ENCODE data around the gene ACTN3. TPM values are rescaled to one million over a fixed set of nuclear protein-coding genes. Genes with fewer than 3 reads are reported as not detected.
"Not testable (repeated sequence)": the region's sequence is repeated elsewhere in the genome, so short reads cannot be mapped to it uniquely, and the experiment has no call there.

ACTN3 gene
- 1.1 TPM for polyA plus RNA-seq (ENCODE audit: insufficient read length)
- long read RNA-seq, donor 1: 0 reads
- long read RNA-seq, donor 2: 0 reads
- long read RNA-seq, donor 3, partial matches to known transcripts: 0 of 2 reads
- long read RNA-seq, donor 3, other reads (novel, unspliced or antisense): 0 of 2 reads
- long read RNA-seq, donor 4: 0 reads
- long read RNA-seq, donor 5: 0 reads
- long read RNA-seq, donor 6: 0 reads
- long read RNA-seq, donor 7, partial matches to known transcripts: 0 of 1 reads
- long read RNA-seq, donor 7, other reads (novel, unspliced or antisense): 0 of 1 reads
- long read RNA-seq, donor 8: 0 reads

DNA sequence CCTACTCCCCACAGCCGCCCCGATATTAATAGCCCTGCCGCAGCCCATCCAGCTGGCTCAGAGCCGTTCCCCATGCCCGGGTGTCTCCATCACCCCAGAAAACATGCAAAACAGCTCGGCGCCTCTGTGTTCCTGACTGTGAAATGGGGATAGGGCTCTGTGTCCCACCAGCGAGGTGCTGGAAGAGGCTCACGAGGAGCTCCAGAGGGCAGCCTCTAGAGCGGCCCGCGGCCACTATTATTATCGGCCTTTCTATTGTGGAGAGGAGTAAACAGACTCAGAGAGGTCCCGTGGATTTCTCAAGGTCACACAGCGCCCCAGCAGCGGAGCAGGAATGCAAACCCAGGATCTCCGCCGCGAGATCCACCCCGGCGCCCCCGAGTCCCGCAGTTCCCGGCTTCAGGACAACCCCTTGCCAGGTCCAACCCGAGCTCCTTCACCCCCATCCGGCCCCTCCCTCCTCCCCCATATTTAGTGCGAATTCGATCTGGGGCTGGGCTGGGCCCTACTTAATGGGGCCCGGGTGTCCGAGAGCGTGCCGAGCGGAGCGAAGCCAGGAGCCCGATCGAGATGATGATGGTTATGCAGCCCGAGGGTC lies at the start of gene ACTN3:
Gene ACTN3 (plus strand): TSS at position 536 of the 598 bp plus-strand sequence. CDS start 35 bp downstream, at position 571.
- DNase-seq: no peak

- no peak for DNase-seq
These were observed 49.5 kb upstream of the ACTN3 start for GRCh38 chr11:66497206-66497605.

GRCh38 chr11:66498506-66498905 lies 48.2 kb upstream of the ACTN3 start:
- DNase-seq: no peak

GRCh38 chr11:66505276-66505816 lies 41.4 kb upstream of the ACTN3 start:
- no peak for DNase-seq

DNA sequence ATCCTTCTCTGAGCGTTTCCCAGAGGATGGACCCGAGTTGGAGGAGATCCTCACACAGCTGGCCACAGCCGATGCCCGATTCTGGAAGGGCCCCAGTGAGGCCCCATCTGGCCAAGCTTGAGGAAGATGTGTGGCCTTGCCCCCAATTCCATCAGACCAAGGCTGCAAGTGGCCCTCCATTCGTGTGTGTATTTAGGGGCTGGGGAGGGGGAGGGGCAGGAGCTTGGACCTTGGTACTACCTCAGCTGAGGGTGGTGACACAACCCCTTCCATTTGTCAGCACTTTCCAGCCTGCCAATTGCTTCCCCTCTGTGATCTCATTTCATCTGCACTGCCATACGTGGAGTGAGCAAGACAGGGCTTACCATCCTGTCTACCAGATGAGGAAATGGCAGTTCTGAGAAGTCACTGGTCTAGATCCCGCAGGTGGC lies 37.6 kb upstream of the ACTN3 start:
- no peak for DNase-seq

DNA sequence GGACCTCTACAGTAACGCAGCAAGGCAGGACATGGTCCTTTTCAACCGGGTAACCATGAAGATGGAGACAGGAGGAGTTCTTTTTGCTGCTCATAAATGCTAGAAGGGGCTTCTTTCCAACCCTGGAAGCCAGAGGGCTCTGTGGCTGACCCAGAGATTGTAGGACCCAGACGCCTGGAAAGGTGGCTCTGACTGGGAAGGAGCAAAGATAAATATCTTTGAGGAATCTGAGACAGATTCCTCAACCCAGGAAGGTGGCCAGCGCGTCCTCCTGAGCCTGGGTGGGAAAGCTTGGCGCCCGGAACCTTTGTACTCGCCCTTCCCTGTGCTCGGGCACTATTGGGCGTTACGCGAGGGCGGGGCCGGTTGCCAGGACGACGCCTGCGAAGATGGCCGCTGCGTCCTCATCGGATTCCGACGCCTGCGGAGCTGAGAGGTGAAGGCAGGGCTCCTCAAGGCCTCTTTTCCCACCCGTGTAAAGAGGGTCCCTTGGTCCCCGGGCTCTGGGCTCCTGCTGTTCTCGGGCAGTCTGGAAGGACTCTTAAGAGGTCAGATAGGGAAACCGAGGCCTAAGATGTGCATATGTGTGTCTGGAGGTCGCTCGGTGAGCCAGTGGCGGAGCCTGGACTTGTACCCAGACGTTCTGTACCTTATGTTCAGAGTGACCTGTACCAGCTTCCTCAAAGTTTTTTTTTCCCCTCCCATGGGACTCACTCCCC lies 36.3 kb upstream of the ACTN3 start, which contains the start of gene BBS1:
Gene BBS1 (plus strand): TSS at position 365 of the 719 bp plus-strand sequence. CDS start 25 bp downstream, at position 390.
- DNase-seq: peak; percentile 81

DNA sequence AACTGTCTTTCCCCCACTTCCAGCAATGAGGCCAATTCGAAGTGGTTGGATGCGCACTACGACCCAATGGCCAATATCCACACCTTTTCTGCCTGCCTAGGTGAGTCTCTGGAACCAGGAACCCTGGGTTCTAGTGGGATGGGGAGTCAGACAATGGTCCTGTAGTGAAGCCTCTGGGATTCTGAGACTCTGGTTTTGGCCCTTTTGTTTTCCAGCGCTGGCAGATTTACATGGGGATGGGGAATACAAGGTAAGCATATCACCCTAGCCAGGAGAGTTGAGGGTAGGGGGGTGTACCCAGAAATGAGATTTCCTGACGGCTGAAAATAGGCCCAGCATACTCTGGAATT lies 35.7 kb upstream of the ACTN3 start:
- no peak for DNase-seq

DNA sequence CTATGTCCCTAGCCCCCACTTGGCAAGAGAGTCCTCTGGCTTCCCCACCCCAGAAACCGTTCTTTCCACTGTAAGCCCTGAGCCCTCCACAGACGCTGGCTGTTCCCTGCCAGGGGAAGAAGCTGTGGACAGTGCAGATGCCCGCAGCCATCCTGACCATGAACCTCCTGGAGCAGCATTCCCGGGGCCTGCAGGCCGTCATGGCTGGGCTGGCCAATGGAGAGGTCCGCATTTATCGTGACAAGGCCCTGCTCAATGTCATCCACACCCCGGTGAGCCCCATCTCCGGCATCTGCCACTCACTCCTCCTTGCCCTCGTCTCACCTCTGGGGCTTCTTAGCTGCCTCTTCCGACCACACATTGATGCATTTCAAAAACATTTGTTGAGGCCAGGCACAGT lies 23.1 kb upstream of the ACTN3 start:
- DNase-seq: no peak

GRCh38 chr11:66524304-66525040 lies 22.2 kb upstream of the ACTN3 start:
- DNase-seq: no peak

DNA sequence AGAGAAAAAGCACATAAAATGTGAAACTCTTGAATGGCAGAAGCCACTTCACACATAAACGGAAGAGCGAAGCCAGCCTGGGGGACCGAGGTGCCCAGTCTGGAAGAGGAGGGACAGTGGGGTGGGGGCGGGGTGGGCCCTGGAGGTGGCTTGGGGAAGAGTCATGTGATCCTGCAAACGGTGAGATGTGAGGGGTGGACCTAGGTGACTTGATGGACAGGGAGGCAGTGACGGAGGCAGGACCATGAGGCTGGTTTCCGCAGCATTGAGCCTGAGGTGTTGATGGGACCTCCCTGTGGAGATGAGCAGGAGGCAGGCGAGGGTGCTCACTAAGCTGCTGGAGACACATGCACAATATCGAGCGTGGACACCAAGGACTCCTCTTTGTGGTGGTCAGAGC lies 17.6 kb upstream of the ACTN3 start:
- no peak for DNase-seq

- DNase-seq: no peak
These were observed 17.0 kb upstream of the ACTN3 start for GRCh38 chr11:66529655-66530054.

DNA sequence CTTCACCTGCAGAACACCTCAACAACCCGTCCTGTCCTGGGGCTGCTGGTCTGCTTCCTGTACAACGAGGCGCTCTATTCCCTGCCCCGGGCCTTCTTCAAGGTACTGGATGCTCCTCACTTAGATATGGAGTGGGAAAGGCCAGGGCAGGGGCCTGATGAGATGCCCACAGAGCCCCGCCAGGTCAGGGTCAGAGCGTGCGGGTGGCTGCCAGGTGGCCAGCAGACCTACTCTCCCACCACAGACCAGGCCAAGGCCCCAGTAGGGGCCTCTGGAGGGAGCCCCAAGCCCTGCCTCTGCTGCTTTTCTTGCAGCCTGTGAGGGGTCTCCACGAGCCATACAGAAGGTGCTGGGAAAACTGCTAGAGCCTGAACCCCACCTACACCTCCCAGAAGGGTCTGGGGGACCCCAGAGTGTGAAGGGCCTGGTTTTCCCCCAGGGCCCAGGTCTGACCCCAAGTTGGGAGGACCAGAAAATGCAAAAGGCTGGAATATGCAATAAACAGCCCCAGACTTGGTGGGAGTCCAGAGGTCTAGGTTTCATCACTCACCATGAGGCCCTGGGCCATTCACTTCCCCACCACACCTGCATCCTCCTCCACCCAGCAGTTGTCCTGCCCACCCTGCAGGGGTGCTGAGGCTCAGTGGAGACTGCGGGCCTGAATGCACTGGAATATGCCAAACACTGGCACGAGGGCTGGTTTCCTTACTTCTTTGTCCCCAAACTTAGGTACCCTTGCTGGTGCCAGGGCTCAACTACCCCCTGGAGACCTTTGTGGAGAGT lies 15.6 kb upstream of the ACTN3 start:
- no peak for DNase-seq

GRCh38 chr11:66531841-66532240 lies 14.9 kb upstream of the ACTN3 start:
- no peak for DNase-seq

DNA sequence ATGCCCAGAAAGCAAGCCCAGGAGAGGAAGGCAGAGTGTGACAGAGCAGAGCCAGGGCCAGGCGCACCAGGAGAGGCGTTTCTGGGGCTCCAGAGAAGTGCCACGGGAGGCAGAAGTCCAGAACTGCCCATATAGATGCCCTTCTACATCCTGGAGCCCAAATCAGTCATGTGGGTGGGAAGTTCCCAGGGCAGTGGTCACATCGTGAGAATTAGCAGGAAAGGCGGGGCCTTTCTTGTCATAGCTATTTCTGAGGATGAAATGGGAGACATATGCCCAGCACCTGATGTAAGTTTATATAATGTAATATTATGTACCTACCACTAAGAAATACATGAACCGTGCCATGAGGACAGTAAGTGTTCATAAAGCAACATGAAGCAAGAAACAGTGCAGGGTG lies 13.9 kb upstream of the ACTN3 start:
- no peak for DNase-seq

- DNase-seq: no peak
These were observed 7.4 kb upstream of the ACTN3 start for GRCh38 chr11:66539170-66539869.

DNA sequence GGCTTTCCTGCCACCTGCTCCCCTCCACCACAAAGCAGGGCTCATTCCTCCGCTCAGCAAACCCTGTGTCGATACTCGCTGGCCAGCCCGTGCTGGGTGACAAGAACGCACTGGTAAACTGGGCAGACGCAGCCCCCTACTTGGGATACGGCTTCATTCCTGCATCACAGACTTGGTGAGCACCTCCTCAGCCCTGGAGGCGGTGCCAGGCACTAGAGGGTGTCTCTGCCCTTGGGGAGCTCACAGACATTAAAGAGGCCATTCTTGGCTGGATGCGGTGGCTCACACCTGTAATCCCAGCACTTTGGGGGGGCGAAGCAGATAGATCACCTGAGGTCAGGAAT lies 6.9 kb upstream of the ACTN3 start:
- DNase-seq: no peak

DNA sequence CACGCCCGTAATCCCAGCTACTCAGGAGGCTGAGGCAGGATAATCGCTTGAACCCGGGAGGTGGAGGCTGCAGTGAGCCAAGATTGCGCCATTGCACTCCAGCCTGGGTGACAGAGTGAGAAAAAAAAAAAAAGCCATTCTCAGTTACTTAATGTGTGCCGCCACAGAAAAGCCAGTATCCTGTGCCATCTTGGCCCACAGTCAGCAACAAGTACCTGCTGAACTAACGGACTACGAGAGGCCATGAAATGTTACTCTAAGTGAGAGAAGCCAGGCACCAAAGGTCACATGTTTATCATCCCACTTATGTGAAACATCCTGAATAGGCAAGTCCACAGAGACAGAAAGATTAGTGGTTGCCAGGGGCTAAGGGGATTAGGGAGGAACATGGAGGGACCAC lies 6.1 kb upstream of the ACTN3 start:
- DNase-seq: not testable (repeated sequence)

GRCh38 chr11:66541892-66542291 lies 4.8 kb upstream of the ACTN3 start:
- no peak for DNase-seq

DNA sequence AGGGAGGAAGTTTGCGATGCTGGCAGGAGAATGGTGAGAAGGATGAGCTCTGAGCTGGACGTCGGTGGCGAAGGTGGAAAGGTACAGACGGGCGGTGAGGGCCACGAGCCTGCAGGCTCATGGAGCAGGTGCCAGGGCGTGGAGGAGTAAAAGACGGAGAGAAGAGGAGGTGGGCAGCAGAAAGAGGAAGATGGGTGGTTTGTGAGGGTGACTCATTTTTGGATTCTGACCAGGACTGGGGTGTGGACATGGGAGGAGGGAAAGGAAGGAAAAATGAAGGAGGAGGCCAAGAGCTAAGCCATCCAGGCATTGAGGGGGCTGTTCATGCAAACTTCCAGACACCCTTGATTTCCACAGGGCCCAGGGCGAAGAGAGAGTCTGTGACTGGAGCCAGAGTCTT lies 4.3 kb upstream of the ACTN3 start:
- no peak for DNase-seq

DNA sequence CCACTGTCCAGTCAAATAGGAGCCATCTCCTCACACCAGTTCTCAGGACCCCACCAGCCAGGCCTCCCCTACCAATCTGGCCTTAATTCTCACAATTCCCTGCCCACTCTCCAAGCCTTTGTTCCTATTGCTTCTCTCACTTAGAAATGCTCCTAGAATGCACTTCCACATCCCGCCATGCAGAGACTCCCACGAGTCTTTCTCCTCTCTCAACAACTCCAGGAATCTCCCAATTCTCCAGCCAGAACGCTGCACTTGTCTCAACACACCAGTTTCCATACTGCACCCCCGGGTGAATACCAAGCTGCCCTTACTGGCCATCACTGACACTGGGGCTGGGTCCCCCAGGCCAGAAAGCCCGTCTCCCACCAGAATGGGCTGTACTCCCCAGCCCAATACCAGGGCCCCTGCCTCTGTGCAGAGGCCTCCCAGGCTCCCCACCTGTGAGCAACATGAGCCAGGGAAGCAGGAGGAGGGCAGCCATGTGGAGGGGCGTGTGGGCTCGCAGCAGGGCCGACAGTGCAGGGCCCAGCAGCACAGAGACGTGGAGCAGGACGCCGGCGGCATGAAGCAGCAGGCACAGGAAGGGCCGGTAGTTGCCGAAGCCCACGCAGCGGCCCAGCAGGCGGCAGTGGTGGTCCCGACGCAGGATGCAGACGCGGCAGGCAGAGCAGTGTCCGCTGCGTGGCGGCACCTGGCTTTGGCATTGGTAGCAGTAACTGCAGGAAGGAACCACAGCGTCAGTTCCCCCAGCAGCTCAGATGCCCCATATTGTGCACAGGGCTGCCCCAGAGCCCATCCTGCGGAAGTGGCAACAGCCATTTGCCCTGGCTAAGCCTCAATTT lies 3.2 kb upstream of the ACTN3 start:
- peak; percentile 59 for DNase-seq
